HepG2 (cell line): Measurements from ENCODE around the gene SLCO4A1. TPM values are rescaled to one million over a fixed set of nuclear protein-coding genes. Genes with fewer than 3 reads are reported as not detected.
A peak's percentile ranks its signal among the peaks of the same experiment; 100 is the strongest.

Experiments
- HDAC2 ChIP-seq: sonication (generic); formaldehyde crosslinking; IDR thresholded peaks from 2 replicates; pipeline ENCODE4 v1.4.0; 2020; ENCODE audit warnings: missing genetic modification reagents
- POLR2AphosphoS2 ChIP-seq: IDR thresholded peaks from 2 replicates; pipeline ENCODE4 v1.6.1; 2011; ENCODE audit warnings: low read depth, low read length, improper control_type of control experiment
- SOX5 ChIP-seq: IDR thresholded peaks from 2 replicates; pipeline ENCODE4 v1.6.1; 2016; ENCODE audit warnings: borderline replicate concordance
- SP5 ChIP-seq: IDR thresholded peaks from 2 replicates; pipeline ENCODE4 v1.6.1; 2016; ENCODE audit warnings: low read depth, borderline replicate concordance
- ZC3H4 ChIP-seq: sonication (generic); formaldehyde crosslinking; IDR thresholded peaks from 2 replicates; pipeline ENCODE4 v1.4.0; 2020; ENCODE audit warnings: missing genetic modification reagents, borderline replicate concordance
- ZNF230 ChIP-seq: sonication (generic); formaldehyde crosslinking; IDR thresholded peaks from 2 replicates; pipeline ENCODE4 v1.4.0; 2020; ENCODE audit warnings: mild to moderate bottlenecking, missing genetic modification reagents
- ZNF432 ChIP-seq: sonication (generic); formaldehyde crosslinking; IDR thresholded peaks from 2 replicates; pipeline ENCODE4 v1.5.0; 2020; ENCODE audit warnings: missing genetic modification reagents, mild to moderate bottlenecking, borderline replicate concordance
- ZNF841 ChIP-seq: sonication (generic); formaldehyde crosslinking; IDR thresholded peaks from 2 replicates; pipeline ENCODE4 v1.8.1; 2023; ENCODE audit warnings: missing genetic modification reagents, borderline replicate concordance
- polyA plus RNA-seq, 8 experiments: library from polyadenylated mRNA; depleted of rRNA in 3 of 8; stranded (reverse) in 7 of 8; unstranded in 1 of 8; fragments of >200 nt; fragmentation: Illumina TruSeq in 4 of 8; extraction: Trizol in 4 of 8; gene quantifications; 2 replicates each; pipeline versions ENCODE4 v1.2.1 to v1.2.3, GENCODE V29; 2011 to 2016; ENCODE audit warnings: low read depth in 4 of 8, missing spikeins in 1 of 8, mixed read lengths in 1 of 8; ENCODE audit not compliant: insufficient read depth in 1 of 8
- total RNA-seq, 5 experiments: library from RNA; depleted of rRNA; stranded (reverse); fragments of >200 nt; fragmentation: Illumina TruSeq; extraction: Trizol; gene quantifications; 2 replicates each; pipeline ENCODE4 v1.2.3, GENCODE V29; 2016; ENCODE audit warnings: low read depth in 1 of 5
- TF ChIP-seq, protein P1 (sequence below): sonication (generic); formaldehyde crosslinking; IDR thresholded peaks from 2 replicates; pipeline ENCODE4 v1.4.0; 2020; ENCODE audit warnings: missing genetic modification reagents
- TF ChIP-seq, protein P2 (sequence below): sonication (generic); formaldehyde crosslinking; IDR thresholded peaks from 2 replicates; pipeline ENCODE4 v1.4.0; 2020; ENCODE audit warnings: missing genetic modification reagents
- TF ChIP-seq, protein P3 (sequence below): sonication (generic); formaldehyde crosslinking; IDR thresholded peaks from 2 replicates; pipeline ENCODE4 v1.4.0; 2020; ENCODE audit warnings: missing genetic modification reagents
- TF ChIP-seq, protein P4 (sequence below): IDR thresholded peaks from 2 replicates; pipeline ENCODE4 v1.6.1; 2016; ENCODE audit warnings: missing compliant biosample characterization, missing genetic modification reagents, borderline replicate concordance
- TF ChIP-seq, protein P5 (sequence below): sonication (generic); formaldehyde crosslinking; IDR thresholded peaks from 2 replicates; pipeline ENCODE4 v1.5.0; 2020; ENCODE audit warnings: mild to moderate bottlenecking, low read depth, missing genetic modification reagents, borderline replicate concordance
- TF ChIP-seq, protein P6 (sequence below): sonication (generic); formaldehyde crosslinking; conservative IDR thresholded peaks from 2 replicates; pipeline ENCODE4 v1.8.0; 2022; ENCODE audit warnings: mild to moderate bottlenecking, moderate library complexity, missing genetic modification reagents
- TF ChIP-seq, protein P7 (sequence below): sonication (generic); formaldehyde crosslinking; IDR thresholded peaks from 2 replicates; pipeline ENCODE4 v1.4.0; 2020; ENCODE audit warnings: missing genetic modification reagents

Gene SLCO4A1
- total and polyA plus RNA-seq, 2 of the 13 experiments (the other 11 are each of a cell fraction or from before 2014, with no cell fraction given): 55.5 to 112 TPM

DNA sequence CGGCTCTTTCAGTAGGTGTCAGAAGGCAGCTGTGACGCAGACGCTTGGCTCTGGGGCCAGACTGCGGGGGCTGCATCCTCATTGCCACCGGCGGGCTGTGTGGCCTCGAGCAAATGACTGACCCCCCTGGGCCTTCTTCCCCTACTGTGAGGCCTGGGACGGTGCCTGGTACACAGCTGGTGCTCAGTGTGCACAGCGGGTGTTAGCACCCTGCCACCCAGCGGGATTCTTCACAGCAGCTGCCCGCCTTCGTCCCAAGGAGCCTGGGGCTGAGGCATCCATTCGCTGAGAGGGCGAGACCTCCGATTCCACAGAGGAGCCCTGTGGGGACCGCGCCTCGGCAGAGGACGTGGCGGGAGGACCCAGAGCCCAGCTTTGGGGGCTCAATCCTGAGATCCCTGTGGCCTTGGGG is 10.6 kb downstream of the SLCO4A1 start (continued):
- TF ChIP-seq, protein P1, sequence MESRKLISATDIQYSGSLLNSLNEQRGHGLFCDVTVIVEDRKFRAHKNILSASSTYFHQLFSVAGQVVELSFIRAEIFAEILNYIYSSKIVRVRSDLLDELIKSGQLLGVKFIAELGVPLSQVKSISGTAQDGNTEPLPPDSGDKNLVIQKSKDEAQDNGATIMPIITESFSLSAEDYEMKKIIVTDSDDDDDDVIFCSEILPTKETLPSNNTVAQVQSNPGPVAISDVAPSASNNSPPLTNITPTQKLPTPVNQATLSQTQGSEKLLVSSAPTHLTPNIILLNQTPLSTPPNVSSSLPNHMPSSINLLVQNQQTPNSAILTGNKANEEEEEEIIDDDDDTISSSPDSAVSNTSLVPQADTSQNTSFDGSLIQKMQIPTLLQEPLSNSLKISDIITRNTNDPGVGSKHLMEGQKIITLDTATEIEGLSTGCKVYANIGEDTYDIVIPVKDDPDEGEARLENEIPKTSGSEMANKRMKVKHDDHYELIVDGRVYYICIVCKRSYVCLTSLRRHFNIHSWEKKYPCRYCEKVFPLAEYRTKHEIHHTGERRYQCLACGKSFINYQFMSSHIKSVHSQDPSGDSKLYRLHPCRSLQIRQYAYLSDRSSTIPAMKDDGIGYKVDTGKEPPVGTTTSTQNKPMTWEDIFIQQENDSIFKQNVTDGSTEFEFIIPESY (CRISPR knock-in tag): peak; percentile 80
- TF ChIP-seq ZNF432 (CRISPR knock-in tag): no peak
- TF ChIP-seq, protein P2, sequence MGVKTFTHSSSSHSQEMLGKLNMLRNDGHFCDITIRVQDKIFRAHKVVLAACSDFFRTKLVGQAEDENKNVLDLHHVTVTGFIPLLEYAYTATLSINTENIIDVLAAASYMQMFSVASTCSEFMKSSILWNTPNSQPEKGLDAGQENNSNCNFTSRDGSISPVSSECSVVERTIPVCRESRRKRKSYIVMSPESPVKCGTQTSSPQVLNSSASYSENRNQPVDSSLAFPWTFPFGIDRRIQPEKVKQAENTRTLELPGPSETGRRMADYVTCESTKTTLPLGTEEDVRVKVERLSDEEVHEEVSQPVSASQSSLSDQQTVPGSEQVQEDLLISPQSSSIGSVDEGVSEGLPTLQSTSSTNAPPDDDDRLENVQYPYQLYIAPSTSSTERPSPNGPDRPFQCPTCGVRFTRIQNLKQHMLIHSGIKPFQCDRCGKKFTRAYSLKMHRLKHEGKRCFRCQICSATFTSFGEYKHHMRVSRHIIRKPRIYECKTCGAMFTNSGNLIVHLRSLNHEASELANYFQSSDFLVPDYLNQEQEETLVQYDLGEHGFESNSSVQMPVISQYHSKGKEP (CRISPR knock-in tag): 0 out of 2 replicates have a peak, but pooled peaks have one; percentile 60
- TF ChIP-seq, protein P3, sequence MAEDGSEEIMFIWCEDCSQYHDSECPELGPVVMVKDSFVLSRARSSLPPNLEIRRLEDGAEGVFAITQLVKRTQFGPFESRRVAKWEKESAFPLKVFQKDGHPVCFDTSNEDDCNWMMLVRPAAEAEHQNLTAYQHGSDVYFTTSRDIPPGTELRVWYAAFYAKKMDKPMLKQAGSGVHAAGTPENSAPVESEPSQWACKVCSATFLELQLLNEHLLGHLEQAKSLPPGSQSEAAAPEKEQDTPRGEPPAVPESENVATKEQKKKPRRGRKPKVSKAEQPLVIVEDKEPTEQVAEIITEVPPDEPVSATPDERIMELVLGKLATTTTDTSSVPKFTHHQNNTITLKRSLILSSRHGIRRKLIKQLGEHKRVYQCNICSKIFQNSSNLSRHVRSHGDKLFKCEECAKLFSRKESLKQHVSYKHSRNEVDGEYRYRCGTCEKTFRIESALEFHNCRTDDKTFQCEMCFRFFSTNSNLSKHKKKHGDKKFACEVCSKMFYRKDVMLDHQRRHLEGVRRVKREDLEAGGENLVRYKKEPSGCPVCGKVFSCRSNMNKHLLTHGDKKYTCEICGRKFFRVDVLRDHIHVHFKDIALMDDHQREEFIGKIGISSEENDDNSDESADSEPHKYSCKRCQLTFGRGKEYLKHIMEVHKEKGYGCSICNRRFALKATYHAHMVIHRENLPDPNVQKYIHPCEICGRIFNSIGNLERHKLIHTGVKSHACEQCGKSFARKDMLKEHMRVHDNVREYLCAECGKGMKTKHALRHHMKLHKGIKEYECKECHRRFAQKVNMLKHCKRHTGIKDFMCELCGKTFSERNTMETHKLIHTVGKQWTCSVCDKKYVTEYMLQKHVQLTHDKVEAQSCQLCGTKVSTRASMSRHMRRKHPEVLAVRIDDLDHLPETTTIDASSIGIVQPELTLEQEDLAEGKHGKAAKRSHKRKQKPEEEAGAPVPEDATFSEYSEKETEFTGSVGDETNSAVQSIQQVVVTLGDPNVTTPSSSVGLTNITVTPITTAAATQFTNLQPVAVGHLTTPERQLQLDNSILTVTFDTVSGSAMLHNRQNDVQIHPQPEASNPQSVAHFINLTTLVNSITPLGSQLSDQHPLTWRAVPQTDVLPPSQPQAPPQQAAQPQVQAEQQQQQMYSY (CRISPR knock-in tag): no peak
- TF ChIP-seq, protein P4, sequence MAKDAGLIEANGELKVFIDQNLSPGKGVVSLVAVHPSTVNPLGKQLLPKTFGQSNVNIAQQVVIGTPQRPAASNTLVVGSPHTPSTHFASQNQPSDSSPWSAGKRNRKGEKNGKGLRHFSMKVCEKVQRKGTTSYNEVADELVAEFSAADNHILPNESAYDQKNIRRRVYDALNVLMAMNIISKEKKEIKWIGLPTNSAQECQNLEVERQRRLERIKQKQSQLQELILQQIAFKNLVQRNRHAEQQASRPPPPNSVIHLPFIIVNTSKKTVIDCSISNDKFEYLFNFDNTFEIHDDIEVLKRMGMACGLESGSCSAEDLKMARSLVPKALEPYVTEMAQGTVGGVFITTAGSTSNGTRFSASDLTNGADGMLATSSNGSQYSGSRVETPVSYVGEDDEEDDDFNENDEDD: 0 out of 2 replicates have a peak, but pooled peaks have one; percentile 18
- TF ChIP-seq, protein P5, sequence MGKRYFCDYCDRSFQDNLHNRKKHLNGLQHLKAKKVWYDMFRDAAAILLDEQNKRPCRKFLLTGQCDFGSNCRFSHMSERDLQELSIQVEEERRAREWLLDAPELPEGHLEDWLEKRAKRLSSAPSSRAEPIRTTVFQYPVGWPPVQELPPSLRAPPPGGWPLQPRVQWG (CRISPR knock-in tag): no peak
- TF ChIP-seq POLR2AphosphoS2: no peak
- no peak for TF ChIP-seq SOX5 (CRISPR knock-in tag)
- TF ChIP-seq, protein P6, sequence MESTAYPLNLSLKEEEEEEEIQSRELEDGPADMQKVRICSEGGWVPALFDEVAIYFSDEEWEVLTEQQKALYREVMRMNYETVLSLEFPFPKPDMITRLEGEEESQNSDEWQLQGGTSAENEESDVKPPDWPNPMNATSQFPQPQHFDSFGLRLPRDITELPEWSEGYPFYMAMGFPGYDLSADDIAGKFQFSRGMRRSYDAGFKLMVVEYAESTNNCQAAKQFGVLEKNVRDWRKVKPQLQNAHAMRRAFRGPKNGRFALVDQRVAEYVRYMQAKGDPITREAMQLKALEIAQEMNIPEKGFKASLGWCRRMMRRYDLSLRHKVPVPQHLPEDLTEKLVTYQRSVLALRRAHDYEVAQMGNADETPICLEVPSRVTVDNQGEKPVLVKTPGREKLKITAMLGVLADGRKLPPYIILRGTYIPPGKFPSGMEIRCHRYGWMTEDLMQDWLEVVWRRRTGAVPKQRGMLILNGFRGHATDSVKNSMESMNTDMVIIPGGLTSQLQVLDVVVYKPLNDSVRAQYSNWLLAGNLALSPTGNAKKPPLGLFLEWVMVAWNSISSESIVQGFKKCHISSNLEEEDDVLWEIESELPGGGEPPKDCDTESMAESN (CRISPR knock-in tag): no peak
- no peak for TF ChIP-seq SP5 (CRISPR knock-in tag)
- TF ChIP-seq HDAC2 (CRISPR knock-in tag): 0 out of 2 replicates have a peak, but pooled peaks have one; percentile 4
- TF ChIP-seq, protein P7, sequence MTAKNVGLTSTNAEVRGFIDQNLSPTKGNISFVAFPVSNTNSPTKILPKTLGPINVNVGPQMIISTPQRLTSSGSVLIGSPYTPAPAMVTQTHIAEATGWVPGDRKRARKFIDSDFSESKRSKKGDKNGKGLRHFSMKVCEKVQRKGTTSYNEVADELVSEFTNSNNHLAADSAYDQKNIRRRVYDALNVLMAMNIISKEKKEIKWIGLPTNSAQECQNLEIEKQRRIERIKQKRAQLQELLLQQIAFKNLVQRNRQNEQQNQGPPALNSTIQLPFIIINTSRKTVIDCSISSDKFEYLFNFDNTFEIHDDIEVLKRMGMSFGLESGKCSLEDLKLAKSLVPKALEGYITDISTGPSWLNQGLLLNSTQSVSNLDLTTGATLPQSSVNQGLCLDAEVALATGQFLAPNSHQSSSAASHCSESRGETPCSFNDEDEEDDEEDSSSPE (CRISPR knock-in tag): 0 out of 2 replicates have a peak, but pooled peaks have one; percentile 7
- TF ChIP-seq ZNF841 (CRISPR knock-in tag): no peak
- TF ChIP-seq ZC3H4 (CRISPR knock-in tag): no peak
- no peak for TF ChIP-seq ZNF230 (CRISPR knock-in tag)
